NCI-H524 treated with DMSO at 0.1 percent for 48 hours (cell line): ENCODE results near the gene DISP3.

Source experiments
- DNase-seq: peaks from one replicate; lab custom pipeline; 2025; lab: John Stamatoyannopoulos, UW

Gene DISP3, protein sequence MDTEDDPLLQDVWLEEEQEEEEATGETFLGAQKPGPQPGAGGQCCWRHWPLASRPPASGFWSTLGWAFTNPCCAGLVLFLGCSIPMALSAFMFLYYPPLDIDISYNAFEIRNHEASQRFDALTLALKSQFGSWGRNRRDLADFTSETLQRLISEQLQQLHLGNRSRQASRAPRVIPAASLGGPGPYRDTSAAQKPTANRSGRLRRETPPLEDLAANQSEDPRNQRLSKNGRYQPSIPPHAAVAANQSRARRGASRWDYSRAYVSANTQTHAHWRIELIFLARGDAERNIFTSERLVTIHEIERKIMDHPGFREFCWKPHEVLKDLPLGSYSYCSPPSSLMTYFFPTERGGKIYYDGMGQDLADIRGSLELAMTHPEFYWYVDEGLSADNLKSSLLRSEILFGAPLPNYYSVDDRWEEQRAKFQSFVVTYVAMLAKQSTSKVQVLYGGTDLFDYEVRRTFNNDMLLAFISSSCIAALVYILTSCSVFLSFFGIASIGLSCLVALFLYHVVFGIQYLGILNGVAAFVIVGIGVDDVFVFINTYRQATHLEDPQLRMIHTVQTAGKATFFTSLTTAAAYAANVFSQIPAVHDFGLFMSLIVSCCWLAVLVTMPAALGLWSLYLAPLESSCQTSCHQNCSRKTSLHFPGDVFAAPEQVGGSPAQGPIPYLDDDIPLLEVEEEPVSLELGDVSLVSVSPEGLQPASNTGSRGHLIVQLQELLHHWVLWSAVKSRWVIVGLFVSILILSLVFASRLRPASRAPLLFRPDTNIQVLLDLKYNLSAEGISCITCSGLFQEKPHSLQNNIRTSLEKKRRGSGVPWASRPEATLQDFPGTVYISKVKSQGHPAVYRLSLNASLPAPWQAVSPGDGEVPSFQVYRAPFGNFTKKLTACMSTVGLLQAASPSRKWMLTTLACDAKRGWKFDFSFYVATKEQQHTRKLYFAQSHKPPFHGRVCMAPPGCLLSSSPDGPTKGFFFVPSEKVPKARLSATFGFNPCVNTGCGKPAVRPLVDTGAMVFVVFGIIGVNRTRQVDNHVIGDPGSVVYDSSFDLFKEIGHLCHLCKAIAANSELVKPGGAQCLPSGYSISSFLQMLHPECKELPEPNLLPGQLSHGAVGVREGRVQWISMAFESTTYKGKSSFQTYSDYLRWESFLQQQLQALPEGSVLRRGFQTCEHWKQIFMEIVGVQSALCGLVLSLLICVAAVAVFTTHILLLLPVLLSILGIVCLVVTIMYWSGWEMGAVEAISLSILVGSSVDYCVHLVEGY (N-terminal part only)

DNA sequence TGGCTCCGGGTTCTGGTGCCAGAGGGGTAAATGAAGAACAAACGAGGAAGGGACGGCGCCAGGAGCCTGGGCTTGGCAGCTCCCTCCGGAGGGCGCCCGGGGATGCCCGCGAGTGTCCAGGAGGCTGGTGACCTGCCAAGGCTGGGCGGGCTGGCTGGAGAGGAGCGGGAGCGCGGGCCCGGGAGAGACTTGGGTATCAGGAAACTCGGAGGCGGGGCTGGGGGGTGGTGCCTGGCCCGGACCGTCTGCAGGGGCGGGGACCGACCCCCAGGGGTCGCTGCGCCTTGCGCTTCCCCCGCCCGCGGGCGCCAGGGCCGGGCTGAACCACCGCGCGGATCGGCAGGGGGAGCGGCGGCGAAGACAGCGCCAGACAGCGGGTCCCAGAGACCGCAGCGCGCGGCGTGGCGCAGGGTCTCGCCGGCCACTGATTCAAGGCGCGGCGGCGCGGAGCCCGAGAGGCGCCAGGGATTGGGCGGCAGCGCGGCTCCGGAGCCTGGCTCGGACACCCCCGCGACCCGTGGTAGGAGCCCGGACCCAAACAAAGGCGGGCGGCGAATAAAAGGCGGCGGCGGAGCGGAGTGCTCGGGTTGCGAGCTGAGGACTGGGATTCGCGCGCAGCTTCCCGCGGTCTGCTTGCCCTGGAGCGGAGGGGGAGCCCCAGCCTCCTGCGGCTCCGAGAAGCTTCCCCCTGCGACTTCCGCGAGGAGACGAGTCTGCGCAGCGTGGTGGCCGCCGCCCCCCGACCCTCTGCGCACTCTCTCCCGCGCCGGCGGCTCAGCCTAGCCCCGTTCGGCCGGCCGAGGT lies at the start of gene DISP3:
DISP3 (plus strand) TSS at position 585 of the 804 bp plus-strand sequence. CDS start 21,838 bp downstream, outside the sequence.
- peak; percentile 33 for DNase-seq

- DNase-seq = no peak
Measured at GRCh38 chr1:11429226-11429625, 49.7 kb upstream of the DISP3 start.

GRCh38 chr1:11429935-11430334 lies 49.0 kb upstream of the DISP3 start:
- DNase-seq = no peak

GRCh38 chr1:11431941-11432507 lies 46.9 kb upstream of the DISP3 start:
- no peak for DNase-seq

GRCh38 chr1:11432526-11432925 lies 46.4 kb upstream of the DISP3 start:
- DNase-seq = no peak

DNA sequence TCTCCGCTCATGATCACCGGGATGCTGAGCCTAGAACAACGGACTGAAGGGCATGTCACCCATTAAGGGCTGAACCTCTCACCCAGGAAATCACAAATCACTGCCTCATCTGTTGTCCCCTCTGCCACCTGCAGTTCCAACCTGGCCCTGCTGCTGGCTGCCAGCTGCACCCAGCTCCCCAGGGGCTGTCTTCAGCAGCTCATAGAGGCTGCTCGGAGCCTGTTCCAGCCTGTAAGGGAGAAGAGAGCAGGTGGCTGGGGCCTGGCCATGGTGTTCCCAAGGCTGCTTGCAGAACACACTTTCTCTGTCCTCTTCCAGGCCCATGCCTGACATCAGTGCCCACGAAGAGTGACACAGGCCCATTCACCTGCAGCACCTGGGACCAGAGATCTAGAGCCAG lies 44.5 kb upstream of the DISP3 start:
- DNase-seq = peak; percentile 91

DNA sequence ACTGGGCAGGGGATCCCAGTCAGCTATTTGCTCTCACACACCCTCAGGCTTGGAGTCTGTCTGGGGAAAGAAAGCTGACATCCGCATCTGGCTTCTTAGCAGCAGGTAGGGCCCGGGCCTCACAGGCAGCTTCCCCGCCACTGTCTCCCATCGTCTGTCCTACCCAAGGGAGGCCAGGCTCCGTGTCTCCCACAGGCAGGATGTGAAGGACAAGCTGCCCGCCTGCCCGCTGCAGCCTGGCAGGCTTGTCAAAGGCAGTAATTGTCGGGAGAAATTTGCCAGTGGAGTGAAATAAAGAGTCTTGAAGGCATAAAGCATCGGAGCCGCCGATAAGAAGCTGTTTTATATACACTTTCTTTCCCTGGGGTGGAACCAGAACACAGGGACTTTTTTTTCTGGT lies 44.0 kb upstream of the DISP3 start:
- DNase-seq = no peak

GRCh38 chr1:11438996-11439395 lies 40.0 kb upstream of the DISP3 start:
- no peak for DNase-seq

DNA sequence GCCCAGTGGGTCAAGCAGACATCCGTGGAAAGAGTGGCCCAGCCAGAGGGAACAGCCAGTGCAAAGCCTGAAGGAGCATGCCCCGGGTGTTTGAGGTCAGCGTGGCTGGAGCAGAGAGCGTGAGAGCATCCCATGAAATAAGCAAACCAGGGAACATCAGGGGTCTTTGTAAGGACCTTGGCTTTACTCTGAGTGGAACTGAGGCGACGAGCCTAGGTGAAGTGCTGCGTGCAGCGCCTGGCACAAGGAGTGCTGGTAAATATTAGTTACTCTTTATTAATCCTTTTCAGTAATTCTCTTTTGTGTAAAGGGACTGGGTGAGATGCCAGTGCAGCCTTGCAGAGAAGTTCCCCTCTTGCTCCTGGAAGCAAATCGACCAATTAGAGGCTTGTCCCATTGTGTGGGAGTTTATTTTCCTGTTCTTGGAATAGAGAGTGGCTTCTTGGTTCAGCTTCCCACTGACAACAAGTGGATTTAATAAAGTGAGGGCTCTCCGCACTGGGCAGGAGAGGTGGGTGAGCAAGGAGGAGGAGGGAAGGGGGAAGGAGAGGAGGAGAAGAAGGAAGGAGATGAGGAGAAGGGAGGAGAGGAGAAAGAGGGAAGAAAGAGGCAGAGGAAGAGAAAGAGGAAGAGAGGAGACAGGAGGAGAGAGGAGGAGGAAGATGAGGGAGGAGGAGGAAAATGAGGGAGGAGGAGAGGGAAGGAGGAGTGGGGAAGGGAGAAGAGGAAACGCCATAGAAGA lies 37.6 kb upstream of the DISP3 start:
- no peak for DNase-seq

- no peak for DNase-seq
Measured at GRCh38 chr1:11443043-11443442, 35.9 kb upstream of the DISP3 start.

DNA sequence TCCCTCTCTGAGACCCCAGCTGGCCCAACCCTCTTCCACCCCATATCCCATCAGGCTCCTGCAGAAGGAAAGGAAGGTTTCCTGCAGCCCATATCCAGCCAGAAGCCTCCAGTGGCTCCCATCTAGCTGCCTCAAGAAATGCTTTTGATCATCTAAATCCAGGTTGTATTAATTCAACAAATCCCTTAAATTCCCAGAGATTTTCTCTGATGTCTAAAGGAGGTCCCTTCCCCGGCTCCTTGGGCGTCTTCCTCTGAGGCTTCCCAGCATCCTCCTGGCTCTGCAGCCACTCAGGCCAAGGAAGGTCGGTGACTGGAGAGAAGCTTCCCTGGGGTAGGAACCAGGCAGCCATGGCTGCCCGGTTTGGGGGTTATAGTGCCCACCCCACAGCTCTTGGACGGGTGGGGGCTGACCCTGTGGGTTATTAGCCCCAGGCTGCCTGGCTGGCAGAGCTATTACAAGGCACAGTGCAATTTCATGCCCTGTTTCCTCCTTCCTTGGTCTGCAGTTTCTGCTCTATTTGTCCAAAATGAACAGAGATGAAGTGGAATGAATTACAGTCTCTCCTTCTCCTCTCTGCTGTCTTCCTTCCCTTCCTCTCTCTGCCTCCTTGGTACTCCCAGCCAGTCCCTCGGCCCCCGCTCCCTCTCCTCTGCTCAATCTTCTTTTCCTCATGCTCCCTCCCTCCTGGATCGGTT lies 34.8 kb upstream of the DISP3 start:
- DNase-seq = no peak

DNA sequence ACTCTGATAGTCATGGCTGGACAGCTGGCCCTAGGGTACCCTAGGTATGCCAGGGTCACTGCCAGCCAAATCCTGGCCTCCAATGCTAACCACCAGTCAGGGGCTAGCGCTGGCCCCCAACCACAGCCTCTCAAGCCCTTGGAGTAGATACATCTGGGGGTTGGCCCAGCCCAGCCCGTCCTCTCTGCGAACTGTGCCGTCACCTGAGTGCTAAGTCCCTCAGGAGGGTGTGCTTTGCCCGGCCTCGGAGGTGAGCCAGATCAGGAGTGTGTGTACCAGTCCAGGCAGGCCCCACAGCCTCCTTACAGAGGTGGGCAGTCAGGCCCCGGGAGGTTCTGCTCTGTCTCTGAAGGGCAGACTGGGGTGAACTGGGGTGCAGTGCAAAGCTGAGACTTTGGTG lies 34.0 kb upstream of the DISP3 start:
- no peak for DNase-seq

DNA sequence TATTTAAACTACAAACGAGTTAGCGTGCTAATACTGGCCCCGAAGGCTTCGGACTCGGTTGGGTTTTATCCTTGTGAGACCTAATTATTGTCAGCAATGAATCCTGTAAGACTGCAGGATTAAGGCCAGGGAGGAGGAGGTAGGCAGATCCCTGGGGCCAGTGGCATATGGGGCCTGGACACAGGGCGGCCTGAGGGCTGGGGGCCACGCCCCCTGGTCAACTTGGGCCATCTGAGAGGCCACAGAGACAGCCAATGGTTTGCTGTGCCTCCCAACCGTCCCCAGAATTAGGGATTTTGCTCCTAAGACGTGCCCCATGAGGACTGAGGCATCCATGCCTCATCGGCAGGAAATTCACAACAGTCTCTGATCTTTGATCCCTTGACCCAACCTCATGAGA lies 31.1 kb upstream of the DISP3 start:
- no peak for DNase-seq

- DNase-seq = peak; percentile 46
Measured at GRCh38 chr1:11448373-11449099, 30.4 kb upstream of the DISP3 start.

DNA sequence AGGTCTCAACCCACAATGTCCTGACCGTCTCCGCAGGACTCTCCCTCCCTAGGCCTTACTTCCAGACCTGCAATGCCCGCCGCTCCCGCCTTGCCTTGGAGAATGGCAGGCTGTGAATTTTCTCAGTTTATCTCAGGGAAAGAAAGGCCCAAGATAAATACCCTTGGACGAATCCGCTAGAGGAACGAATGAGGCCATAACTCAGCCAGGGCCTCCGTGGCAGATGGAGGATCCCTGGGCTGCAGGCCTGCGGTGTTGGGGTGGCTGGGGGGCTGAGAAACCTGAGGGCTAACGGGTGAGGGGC lies 29.9 kb upstream of the DISP3 start:
- no peak for DNase-seq

DNA sequence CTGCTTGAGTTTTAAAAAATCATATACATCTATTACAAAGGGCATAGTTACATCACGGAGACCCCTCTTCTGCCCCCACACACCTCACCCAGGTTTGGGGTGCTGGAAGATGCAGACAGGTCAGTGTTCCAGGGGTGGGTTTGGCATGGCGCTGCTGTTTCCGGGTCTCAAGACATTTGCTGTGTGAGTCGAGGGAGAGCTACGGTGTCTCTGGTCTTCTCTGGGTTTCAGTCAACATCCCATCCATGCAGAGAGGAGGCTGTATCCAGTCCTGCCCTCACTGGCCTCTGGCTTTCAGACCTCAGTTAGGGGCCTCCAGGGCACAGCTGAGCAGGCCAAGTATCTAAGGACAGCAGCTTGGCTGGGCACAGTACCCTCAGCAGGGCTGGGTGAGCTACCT lies 28.6 kb upstream of the DISP3 start:
- DNase-seq = no peak

- DNase-seq = peak; percentile 85
Measured at GRCh38 chr1:11453742-11454491, 25.0 kb upstream of the DISP3 start.

- no peak for DNase-seq
Measured at GRCh38 chr1:11455967-11456570, 22.9 kb upstream of the DISP3 start.
